ENCODE results near the gene ODC1. TPM values are rescaled to one million over a fixed set of nuclear protein-coding genes. Genes with fewer than 3 reads are reported as not detected.

The ODC1 gene
- polyA plus RNA-seq, 3 donors, result 390 to 407 (median 397) TPM

DNA sequence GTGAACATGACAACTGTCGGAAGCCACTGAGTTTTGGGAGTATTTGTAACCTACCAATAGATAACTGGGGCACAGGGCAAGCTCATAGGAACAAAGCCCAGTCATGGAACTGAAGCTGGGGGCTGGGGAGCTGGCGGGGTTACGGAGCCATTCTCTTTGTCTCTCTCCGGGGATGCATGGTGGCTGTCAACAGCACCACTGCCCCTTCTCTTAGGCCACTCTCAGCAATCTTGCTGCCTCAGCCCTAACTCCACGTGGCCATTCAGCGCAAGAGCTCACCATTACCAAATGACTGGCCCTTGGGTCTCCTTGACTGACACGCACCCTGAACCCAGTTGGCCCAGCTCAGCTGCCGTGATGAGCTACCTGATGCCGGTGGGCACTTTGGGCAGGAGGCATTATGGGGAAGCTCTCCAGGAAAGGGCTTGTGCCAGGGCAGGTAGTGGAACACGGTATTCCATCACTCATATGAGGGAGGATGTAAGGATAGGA lies 33.6 kb upstream of the ODC1 start:
- DNase-seq, result no peak

DNA sequence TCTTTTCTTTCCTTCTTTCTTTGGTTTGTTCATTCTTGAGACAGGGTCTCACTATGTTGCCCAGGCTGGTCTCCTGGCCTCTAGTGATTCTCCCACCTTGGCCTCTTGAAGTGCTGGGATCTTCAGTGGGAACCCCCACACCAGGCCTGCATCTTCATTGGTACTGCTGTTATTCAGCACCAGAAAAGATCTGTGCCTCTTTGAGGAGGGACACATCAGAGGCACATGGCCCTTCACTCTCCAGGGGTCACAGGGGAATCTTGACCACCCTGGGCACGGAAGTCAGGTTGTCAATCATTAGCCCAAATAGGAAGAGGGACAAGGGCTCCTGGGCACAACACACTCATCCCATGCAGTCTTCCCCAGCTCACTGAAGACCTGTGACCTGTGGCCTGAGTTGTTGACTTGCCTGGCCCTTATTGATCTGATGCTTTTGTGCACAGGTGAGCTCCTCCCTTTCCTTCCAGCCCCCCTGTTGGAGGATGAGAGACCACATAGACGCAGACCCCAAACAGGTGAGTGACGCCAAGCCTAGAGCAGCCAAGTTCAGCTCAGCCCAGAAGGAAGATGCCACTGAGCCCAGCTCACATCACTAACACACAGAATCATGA lies 33.0 kb upstream of the ODC1 start:
- DNase-seq, result no peak

GRCh38 chr2:10480359-10480949 lies 32.3 kb upstream of the ODC1 start:
- no peak for DNase-seq

DNA sequence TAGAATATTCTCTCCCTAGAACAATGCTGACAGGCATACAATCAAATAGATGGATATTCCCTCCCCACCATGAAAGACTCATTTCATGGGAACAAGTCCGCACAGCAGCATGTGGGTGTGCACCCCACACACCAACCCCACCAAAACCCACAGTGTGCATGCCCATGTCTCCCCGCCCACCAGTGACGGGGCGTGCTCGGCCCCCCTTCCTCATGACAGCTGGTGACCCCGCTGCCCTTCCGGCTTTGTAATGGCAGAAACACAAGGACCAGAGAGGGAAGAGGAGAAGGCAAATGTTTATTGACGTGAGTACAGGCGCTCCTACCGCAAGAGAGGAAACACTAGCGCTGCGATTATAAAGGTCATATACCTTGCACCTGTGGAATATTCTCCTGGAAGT lies 30.8 kb upstream of the ODC1 start:
- DNase-seq, result no peak

DNA sequence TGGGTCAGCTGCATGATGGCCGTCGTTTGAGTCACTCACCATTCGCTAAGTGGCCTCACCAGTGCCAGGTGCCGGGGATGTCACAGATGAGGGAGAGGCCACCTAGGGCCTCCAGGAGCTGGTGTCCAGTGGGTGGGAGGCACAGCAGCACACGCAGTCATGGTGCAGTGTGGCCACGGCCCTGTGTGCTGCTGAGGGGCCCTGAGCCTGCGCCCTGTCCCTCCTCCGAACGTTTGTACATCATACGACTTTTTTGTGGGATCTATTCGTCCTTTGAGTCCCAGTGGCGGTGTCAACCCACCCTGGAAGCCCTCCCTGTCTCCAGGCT lies 30.1 kb upstream of the ODC1 start:
- DNase-seq, result no peak

DNA sequence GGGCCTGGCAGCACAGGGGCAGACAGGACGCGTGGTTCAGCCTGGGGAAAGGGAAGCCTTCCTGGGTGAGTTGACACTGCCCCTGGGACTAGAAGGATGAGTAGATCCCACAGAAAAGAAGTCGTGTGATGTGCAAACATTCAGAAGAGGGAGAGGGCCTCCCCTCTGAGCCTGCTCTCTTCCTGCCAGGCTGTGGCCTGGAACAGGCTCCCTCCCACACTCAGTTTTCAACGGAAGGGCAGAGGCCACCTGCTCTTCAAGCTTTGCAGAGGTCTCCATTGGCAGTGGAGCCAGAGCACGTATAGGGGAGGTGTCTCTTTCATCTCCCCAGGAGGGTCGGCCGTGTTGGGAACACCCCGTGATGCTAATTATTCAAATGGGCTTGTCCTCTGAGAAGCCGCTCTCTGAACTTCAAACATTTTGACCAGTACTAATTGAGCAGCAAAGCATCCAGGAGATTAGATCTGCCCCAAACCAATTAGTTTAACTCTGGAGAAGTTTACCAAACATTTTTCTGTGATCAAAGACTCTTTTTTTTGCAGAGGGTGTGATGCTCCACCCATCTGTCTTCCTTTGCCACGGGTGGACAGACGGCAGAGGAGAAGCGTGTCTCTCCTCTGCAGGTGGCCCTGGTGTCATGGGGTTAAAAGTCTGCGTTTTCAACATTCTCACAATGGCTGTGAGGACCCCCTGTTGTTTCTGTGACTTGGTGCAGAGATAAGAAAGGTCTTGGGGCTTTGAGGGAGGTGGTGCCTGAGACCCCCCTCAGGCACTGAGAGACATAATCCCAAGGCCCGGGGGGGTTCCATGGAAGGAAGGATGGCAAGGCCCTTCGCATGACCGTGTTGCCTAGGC lies 29.5 kb upstream of the ODC1 start:
- DNase-seq, result peak; percentile 59

GRCh38 chr2:10476723-10477442 lies 28.8 kb upstream of the ODC1 start:
- no peak for DNase-seq

GRCh38 chr2:10475811-10476660 lies 27.9 kb upstream of the ODC1 start:
- DNase-seq, result no peak

GRCh38 chr2:10475221-10475722 lies 27.1 kb upstream of the ODC1 start:
- no peak for DNase-seq

- DNase-seq, result no peak
Observed at GRCh38 chr2:10473121-10473756, 25.1 kb upstream of the ODC1 start.

DNA sequence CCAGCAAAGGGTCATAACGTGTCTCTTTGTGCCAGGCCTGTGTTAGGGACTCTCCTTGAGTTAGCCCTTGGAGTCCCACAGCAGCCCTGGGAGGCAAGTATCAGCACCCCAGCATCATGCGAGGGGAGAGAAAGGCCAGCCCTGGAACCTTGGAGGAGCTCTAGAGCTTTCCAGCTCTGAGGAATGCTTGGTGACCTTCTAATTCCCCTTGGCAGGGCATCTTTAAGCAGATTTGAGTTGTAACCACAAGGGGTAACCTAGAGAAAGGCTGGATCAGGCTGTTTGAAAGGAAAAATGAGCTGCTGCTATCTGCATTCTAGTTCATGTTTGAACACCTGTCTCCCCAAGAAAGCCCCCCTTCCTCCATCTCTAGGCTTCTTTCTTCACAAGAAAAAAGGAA lies 23.8 kb upstream of the ODC1 start:
- DNase-seq, result no peak

- no peak for DNase-seq
Observed at GRCh38 chr2:10471046-10471571, 23.0 kb upstream of the ODC1 start.

DNA sequence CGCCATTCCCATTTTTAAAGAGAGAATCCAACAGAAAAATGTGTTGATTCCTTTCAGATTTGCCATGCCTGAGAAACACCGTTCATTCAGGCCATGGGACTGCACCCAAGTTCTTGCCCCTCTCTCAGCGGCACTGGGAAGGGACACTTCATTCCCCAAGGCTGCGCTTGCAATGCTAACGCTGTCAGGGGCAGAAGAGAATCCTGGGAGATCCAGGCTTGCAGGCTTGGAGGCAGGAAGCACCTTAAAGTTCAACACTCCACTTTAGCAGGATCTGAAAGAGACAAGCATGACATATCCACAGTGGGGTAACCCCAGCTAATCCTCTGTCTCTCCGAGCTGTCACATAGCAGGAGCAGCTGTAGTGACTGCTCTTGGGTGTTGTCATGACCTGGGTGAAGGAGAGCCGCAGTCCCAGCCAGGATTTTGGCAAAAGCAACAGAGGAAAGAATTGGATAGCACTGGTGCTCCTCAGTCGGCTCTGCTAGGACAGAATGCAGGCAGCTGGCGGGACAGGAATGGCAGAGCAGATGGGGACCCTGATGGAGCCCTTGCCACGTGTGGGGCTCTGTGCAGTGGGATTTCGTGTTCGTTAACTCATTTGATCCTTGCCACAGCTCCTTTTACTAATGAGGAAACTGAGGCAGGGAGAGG lies 22.0 kb upstream of the ODC1 start:
- no peak for DNase-seq

- DNase-seq, result no peak
Observed at GRCh38 chr2:10469301-10469700, 21.2 kb upstream of the ODC1 start.

DNA sequence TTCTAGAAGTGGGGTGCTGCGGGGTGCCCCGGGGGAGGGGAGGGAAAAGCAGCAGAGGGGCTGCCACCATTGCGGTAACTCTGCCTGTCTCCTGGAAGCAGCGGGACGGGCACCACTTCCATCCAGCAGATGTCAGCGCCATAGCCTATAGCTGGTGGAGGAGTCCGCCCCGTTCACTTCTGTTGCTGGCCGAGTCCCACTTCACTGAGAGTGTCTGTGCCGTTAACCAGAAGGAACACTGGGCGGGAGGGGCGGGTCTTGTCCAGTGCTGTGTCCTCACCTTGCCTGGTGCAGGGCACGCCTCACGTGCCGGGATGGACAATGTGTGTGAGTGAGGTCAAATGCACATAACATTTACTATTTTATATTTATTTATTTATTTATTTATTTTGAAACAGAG lies 19.3 kb upstream of the ODC1 start:
- no peak for DNase-seq

GRCh38 chr2:10466801-10467200 lies 18.7 kb upstream of the ODC1 start:
- DNase-seq, result no peak

DNA sequence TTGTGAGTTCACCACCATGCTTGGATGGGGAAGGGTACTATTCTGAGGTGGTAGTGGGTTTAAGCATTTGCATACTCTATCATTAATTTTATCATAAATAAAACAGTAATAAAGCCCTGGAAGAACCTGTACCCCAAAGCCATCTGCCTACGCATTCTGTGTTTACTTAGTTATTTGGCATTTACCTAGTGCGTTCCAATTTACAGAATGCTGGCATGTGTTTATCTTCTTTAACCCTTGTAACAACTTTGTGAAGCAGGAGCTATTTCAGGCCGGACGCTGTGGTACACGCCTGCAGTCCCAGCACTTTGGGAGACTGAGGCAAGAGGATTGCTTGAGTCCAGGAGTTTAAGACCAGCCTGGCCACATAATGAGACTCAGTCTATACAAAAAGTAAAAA lies 17.8 kb upstream of the ODC1 start:
- DNase-seq, result no peak

- DNase-seq, result no peak
Observed at GRCh38 chr2:10462178-10463083, 14.3 kb upstream of the ODC1 start.

DNA sequence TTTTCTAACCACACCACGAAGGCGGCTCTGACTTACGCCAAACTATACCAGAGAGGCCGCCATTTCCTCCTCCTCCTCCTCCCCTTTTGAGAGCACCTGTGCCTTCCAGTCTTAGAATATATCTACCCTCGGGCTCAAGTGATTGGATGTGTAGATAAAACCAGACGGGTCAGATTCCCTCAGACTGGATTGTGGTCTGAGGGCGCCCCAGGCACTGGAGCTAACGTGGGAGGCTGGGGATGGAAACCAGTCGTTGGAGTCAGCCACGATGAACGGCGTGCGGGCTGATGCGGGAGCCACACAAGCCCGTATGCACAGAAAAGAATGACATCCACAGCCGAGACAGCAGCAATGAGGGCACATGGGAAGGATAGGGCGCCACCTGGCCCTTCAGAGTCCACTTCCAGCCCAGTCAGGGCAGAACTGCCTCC lies 12.3 kb upstream of the ODC1 start:
- no peak for DNase-seq
